NT2/D1 (cell line): Measurements from ENCODE around the gene GLIS2.

ENCODE experiments used
- SUZ12 ChIP-seq: IDR thresholded peaks from 2 replicates; pipeline ENCODE4 v1.6.1; 2011; ENCODE audit not compliant: insufficient read length, insufficient read depth; ENCODE audit errors: extremely low read depth
- YY1 ChIP-seq: IDR thresholded peaks from 2 replicates; pipeline ENCODE4 v1.6.1; 2011; ENCODE audit not compliant: insufficient read length, insufficient read depth
- ZNF274 ChIP-seq: IDR thresholded peaks from 2 replicates; pipeline ENCODE4 v1.6.1; 2011; ENCODE audit warnings: mild to moderate bottlenecking, low read depth, low read length

DNA sequence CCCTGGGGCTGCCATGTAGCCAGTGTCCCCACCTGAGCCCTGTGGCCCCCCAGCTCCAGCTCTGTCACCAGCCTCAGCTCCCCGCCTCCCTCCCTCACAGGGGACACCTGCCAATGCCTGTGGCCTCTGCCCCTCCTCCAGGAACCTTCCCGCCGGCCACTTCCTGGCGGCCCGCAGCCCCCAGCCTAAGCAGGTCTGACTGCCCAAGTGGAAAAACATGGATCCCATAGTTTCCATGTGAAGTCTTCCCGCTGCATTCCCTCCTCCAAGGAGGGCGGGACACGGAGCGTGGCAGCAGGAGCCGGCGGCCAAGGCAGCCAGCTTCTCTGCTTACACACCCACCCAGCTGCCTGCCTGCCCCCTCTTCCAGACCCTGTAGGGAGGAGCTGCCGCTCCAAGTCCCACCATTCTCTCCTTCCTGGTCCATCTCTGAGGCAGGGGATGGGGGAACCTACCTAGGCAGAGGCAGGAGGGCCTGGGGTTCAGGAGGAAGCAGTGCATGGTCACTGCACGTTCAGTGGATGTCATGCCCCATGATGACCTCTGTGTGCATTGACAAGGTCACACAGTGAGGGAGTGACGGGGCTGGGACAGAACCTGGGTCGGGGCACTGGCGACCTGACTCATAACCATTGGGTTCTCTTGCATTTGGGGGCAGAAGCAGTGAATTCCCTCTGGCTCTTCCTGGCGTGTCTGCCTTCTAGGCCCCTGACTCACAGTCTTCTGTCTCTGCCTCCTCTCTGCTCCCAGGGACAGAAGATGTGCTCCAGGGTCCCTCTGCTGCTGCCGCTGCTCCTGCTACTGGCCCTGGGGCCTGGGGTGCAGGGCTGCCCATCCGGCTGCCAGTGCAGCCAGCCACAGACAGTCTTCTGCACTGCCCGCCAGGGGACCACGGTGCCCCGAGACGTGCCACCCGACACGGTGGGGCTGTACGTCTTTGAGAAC, 64.5 kb downstream of the GLIS2 start:
- TF ChIP-seq SUZ12: no peak
- no peak for TF ChIP-seq YY1
- no peak for TF ChIP-seq ZNF274
